Omental fat pad (tissue), 4 donors: ENCODE measurements around the gene PAN3. TPM values are rescaled to one million over a fixed set of nuclear protein-coding genes. Genes with fewer than 3 reads are reported as not detected.

Experiments used
- ATAC-seq: fragments of 150-250 bp; one replicate; pipeline ENCODE4 v1.9.1; 2016; ENCODE audit warnings: mild to moderate bottlenecking, moderate library complexity; ENCODE audit not compliant: low FRiP score
- DNase-seq: peaks from one replicate; pipeline ENCODE4 v3.0.0-alpha.2; 2019; ENCODE audit warnings: low spot score
- CTCF ChIP-seq, 3 donors: fragments of 450-650 bp; IDR thresholded peaks; one replicate each; pipeline ENCODE4 v1.5.1; 2016 to 2017; ENCODE audit warnings: antibody characterized with exemption in 3 of 3, mild to moderate bottlenecking in 3 of 3, moderate library complexity in 2 of 3
- total RNA-seq, 4 donors: library from RNA; depleted of rRNA; stranded (reverse); fragments of >200 nt; gene quantifications; one replicate each; pipeline ENCODE4 v1.1.0, GENCODE V29; 2016

The PAN3 gene
- total RNA-seq, 4 donors from 2014 or later: 28.5 to 59.0 (median 29.5) TPM

DNA sequence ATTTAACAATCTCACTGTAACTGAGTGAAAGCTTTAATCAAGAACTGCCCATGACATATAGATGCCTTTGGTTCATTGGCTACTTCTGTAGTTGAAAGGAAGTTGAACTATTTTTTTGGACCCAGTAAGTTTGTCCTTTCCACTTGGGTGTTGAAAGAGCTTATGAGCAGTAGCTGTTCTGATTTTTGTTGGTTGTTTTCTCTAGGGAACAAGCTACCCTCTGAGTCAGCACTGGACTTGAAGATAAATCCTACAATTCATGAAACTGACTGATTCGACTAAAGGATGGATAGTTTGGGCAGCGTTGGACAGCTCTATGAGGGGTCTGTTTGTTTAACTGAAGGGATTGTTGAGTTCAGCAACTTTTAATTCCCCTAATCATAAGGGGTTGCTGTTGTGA lies 101.0 kb downstream of the PAN3 start:
- no peak for DNase-seq
- TF ChIP-seq CTCF (IDR thresholded peaks at IDR 0.05): no peak
- no peak for ATAC-seq

- no peak for TF ChIP-seq CTCF (IDR thresholded peaks at IDR 0.05)
- ATAC-seq (no peak), DNase-seq (no peak)
These were observed 107.1 kb downstream of the PAN3 start for GRCh38 chr13:28245465-28245864.

DNA sequence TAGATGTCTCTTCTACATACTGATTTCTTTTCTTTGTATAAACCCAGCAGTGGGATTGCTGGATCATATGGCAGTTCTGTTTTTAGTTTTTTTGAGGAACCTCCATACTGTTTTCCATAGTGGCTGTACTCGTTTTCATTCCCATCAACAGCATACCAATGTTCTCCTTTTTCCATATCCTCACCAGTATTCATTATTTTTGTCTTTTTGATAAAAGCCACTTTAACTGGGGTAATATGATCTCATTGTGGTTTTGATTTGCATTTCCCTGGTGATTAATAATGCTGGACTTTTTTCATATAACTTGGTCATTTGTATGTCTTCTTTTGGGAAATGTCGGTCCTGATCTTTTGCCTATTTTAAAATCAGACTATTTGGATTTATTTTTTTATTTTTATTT lies 108.5 kb downstream of the PAN3 start:
- TF ChIP-seq CTCF (IDR thresholded peaks at IDR 0.05): no peak
- ATAC-seq (no peak), DNase-seq (no peak)

- TF ChIP-seq CTCF (IDR thresholded peaks at IDR 0.05): no peak
- DNase-seq (no peak), ATAC-seq (no peak)
These were observed 109.7 kb downstream of the PAN3 start for GRCh38 chr13:28248080-28248479.

DNA sequence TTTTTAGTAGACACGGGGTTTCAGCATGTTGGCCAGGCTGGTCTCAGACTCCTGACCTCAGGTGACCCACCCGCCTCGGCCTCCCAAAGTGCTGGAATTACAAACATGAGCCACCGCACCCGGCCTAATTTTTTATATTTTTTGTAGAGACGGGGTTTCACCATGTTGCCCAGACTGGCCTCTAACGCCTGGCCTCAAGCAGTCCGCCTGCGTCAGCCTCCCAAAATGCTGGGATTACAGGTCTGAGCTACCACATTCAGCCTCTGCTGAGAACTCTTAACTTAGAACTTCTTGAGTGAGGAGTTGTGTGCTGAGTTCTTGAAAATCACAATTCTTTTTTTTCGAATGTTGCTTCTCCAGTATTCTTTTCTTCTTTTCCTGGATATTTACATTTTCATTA lies 112.2 kb downstream of the PAN3 start:
- DNase-seq: no peak
- TF ChIP-seq CTCF (IDR thresholded peaks at IDR 0.05): no peak
- no peak for ATAC-seq

DNA sequence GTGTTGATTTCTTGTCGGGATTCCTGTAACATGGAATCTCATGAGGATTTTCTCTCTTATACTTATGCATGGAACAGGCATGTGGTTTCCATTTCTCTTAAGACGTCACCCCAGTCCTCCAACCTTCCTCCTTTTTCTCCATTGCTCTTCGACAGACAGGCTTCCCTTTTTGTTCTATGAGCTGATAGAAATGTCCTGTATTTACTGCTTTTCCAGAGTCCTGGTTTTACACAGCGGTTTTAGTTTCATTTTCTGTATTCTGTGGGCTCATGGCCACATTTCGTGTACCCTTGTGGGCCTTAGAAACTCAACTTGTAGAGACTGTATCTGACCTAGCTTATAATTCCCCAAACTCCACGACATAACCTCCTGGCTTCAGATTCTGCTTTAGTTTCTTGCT lies 113.1 kb downstream of the PAN3 start:
- ATAC-seq (no peak), DNase-seq (no peak)
- no peak for TF ChIP-seq CTCF (IDR thresholded peaks at IDR 0.05)

- ATAC-seq (no peak), DNase-seq (no peak)
- TF ChIP-seq CTCF (IDR thresholded peaks at IDR 0.05): no peak
These were observed 114.2 kb downstream of the PAN3 start for GRCh38 chr13:28252547-28252946.
